ENCODE data around the gene CDC37L1.

DNA sequence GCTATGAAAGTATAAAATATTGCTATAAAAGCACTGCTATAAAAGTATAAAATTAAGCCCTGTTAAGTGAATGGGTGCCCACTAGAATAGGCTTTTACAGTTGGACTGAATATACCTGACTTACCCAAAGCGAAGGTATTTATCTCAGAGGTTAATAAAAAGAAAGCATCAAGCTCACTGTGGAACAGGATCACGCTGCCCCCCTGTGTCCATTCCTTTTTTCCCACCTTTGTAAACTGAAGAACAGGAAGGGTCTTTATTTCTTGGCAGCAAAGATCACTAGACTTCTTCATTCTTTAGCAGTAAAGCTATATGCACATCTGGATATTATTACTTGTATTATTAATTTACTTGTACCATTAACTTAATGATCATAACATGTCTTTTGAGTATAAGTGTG lies 39.3 kb upstream of the CDC37L1 start:
- no peak for TF ChIP-seq POLR2A (IDR thresholded peaks at IDR 0.05)
- TF ChIP-seq, protein P1, sequence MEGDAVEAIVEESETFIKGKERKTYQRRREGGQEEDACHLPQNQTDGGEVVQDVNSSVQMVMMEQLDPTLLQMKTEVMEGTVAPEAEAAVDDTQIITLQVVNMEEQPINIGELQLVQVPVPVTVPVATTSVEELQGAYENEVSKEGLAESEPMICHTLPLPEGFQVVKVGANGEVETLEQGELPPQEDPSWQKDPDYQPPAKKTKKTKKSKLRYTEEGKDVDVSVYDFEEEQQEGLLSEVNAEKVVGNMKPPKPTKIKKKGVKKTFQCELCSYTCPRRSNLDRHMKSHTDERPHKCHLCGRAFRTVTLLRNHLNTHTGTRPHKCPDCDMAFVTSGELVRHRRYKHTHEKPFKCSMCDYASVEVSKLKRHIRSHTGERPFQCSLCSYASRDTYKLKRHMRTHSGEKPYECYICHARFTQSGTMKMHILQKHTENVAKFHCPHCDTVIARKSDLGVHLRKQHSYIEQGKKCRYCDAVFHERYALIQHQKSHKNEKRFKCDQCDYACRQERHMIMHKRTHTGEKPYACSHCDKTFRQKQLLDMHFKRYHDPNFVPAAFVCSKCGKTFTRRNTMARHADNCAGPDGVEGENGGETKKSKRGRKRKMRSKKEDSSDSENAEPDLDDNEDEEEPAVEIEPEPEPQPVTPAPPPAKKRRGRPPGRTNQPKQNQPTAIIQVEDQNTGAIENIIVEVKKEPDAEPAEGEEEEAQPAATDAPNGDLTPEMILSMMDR (IDR thresholded peaks at IDR 0.05) = peak; percentile 33 to 44 (median 40)

All from transverse colon (tissue), 3 donors.